Inferior parietal cortex (tissue), 1 donor: ENCODE measurements around the gene ZSWIM5.
"Not testable (repeated sequence)": the region's sequence is repeated elsewhere in the genome, so short reads cannot be mapped to it uniquely, and the experiment has no call there.

ENCODE experiments used
- DNase-seq: peaks from one replicate; pipeline ENCODE4 v3.0.0-alpha.2; 2016; ENCODE audit errors: extremely low spot score

Gene ZSWIM5

DNA sequence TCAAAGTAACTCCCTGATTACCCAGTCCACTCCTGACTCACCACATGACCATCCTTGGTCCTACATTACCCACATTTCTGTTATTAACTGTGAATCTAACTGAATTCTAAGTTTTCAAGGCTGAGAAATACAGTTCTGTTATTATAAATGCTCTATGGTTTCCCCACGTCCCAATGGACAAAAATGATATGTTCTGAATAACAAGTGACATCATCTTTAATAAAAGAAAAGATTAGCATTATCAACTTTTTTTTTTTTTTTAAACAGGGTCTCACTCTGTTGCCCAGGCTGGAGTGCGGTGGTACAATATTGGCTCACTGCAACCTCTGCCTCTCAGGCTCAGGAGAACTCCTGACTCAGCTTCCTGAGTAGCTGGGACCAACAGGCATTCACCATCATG lies 59.6 kb downstream of the ZSWIM5 start:
- DNase-seq, result no peak

DNA sequence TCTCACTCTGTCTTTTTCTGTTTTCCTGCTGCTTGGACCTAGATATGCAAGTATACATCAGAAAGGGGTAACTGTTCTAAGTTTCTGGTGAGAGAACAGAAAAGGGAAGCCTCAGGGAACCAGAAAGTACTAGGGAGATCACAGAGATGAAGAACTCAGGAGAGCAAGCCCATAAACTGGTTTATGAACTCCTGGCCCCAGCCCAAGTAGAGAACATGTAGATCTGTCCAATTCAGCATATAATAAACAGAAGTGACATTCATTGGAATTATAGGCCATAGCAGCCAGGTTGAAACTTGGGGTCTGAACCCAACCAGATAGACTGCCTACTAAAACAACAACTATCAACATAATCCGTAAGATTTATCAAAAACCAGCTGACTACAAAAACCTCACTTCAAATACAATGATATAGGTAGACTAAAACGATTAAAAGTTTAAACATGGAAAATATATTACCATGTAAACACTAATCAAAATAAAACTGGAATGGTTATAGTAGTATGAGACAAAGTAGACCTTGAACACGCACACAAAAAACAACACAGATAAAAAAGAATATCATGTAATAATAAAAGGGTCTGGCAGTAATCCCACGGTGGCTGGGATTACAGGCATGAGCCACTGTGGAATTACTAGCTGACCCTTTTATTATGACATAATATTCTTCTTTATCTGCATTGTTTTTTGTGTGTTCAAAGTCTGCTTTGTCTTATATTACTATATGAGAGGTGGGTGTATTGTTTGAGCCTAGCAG lies 65.0 kb downstream of the ZSWIM5 start:
- DNase-seq, result no peak

DNA sequence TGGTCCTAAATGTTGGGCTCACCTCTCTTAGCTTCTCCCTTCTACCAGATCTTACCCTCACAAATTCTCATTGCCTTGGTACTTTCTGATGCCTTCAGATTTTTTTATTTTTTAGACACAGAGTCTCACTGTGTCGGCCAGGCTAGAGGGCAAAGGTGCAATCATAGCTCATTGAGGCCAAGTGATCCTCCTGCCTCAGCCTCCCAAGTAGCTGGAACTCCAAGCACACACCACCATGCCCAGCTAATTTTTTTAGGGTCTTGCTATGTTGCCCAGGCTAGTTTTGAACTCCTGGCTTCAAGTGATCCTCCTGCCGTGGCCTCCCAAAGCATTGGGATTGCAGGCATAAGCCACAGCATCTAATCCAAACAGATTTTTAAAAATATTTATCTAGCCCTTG lies 69.4 kb downstream of the ZSWIM5 start:
- DNase-seq, result no peak

DNA sequence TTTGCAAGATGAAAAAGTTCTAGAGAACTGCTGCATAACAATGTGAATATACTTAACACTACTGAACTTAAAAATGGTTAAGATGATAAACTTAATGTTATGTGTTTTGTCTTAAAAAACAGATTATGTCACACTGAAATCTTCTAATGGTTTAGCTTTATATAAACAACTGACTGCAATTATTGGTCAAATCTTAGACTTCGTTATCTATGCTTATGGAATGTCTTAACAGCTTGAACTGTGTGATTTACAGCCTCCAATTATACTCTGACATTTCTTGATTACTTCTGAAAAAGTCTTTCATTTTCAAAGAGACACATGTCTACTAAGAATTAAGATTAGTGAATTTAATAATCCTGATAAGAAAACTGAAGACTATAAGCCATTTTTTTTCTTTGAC lies 71.1 kb downstream of the ZSWIM5 start:
- DNase-seq, result no peak

DNA sequence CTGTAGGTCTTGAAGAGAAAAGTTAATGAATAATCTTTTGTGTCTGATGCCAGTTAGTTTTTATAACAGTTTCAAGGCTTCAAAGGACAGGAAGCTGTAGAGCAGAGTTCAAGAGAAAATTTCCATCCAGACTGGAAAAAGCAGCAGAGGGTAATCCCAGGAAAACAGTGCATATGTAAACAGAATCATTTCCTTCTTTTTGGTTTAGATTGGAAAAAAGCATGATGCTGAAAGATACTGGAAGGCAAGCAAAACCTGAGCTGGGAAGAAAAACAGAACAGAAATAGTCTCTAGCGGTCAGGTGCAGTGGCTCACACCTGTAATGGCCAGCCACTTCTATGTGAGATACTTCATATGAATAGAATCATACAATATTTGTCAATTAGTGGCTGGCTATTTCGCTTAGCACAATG lies 71.9 kb downstream of the ZSWIM5 start:
- no peak for DNase-seq

DNA sequence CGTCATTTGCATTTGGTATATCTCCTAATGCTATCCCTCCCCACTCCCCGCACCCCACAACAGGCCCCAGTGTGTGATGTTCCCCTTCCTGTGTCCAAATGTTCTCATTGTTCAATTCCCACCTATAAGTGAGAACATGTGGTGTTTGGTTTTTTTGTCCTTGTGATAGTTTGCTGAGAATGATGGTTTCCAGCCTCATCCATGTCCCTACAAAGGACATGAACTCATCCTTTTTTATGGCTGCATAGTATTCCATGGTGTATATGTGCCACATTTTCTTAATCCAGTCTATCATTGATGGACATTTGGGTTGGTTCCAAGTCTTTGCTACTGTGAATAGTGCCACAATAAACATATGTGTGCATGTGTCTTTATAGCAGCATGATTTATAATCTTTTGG lies 73.7 kb downstream of the ZSWIM5 start:
- not testable (repeated sequence) for DNase-seq

DNA sequence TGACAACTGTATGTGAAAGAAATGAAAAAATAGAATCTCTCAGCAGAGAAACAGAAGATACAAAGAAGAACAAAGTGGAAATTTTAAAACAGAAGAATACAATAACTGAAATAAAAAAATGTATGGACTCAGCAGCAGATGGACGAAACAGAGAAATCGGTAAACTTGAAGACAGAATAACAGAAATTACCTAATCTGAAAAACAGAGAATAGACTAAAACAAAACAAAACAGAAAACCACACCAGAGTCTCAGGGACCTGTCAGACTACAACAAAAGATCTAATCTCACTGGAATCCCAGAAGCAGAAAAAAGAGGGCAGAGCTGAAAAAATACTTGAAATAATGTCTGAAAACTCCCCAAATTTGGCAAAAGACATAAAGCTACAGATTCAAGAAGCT lies 83.0 kb downstream of the ZSWIM5 start:
- DNase-seq, result no peak

DNA sequence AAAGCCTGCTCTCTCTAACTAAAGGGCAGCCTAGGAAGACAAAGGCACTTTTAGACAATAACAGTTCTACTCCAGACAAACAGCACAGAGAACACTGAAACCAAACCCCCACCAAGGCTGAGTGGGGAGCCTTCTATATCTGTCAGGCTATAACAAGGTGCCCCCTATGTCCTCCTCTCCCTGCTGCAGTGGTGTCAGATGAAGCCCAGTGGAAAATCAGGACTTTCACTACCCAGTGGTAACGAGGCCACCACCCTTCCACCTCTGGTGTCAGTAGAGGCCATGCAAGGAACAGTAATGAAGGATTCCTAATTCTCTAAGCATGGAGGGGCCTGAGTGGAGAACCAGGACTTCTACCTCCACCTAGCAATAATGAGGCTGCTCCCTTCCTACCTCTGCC lies 83.7 kb downstream of the ZSWIM5 start:
- no peak for DNase-seq

DNA sequence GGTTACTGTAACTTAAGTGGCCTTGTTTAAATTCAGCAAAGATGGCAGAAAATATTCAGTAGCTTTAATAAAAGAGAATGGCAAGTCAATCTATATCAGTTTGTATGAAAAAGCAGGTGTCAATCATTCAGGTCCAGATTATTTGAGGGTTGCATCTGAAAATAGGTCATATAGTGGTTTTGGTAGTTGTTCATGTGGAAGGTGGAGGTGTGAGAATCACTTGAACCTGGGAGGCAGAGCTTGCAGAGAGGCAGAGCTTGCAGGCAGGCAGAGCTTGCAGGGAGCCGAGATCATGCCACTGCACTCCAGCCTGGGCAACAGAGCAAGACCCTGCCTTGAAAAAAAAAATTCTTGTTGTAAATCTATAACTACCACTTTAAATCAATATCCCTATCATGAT lies 88.6 kb downstream of the ZSWIM5 start:
- no peak for DNase-seq

DNA sequence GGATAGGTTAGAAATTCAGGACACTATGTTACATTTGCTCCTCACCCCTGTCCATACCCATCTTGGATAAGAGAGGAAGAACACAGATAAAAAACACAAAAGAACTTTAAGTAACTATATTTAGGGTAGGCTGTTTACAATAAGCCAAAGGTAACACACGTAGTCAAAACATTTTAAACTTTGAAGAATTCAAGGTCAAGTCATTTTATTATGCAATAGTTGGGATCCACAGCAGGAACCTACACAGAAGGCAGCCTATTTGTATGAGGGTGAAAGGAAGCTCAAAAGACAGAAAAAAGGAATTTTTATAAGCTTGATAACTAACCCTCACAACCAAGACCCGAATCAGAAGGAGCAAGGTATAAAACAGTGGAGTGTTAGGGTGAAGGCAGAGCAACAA lies 89.6 kb downstream of the ZSWIM5 start:
- no peak for DNase-seq

DNA sequence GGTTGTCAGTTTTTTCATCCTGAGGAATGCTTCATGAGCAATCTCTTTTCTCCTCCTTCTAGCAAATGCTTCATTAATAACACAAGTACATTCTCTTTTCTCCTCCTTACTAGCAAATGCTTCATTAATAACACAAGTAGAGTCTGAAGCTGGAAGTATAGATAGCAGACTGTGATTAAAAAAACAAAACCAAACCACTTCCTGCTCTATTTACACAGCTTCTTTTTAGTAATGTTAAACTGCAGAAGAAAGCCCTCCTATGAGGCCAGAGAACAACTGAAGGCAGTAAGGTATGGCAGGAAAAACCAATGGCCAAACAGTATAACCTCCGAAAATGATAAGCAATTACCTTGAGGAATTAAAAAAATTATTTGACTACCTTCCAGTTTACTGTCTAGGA lies 90.1 kb downstream of the ZSWIM5 start:
- no peak for DNase-seq

DNA sequence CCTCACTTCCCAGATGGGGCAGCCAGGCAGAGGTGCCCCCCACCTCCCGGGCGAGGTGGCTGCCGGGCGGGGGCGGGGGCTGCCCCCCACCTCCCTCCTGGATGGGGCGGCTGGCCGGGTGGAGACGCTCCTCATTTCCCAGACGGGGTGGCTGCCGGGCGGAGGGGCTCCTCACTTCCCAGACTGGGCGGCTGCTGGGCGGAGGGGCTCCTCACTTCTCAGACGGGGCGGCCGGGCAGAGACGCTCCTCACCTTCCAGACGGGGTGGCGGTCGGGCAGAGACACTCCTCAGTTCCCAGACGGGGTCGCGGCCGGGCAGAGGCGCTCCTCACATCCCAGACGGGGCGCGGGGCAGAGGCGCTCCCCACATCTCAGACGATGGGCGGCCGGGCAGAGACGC lies 91.2 kb downstream of the ZSWIM5 start:
- DNase-seq, result not testable (repeated sequence)

DNA sequence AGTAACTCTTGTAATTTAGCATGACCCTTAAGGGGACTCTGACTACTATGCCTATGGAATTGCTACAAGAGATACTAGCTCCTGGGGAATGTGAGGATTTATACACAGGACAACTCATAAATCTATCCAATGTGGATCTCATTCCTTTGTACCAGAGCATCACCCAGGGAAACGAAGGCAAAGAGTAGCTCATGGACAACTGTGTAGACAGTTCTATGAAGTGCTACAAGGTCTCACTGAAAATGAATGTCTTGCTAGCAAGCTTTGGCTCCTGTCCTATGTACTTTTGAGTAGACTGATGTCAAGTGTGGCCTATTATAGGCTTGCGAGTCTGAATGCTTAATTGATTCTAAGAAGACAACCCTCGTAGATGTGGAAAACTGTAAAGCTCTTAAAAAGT lies 93.7 kb downstream of the ZSWIM5 start:
- no peak for DNase-seq

DNA sequence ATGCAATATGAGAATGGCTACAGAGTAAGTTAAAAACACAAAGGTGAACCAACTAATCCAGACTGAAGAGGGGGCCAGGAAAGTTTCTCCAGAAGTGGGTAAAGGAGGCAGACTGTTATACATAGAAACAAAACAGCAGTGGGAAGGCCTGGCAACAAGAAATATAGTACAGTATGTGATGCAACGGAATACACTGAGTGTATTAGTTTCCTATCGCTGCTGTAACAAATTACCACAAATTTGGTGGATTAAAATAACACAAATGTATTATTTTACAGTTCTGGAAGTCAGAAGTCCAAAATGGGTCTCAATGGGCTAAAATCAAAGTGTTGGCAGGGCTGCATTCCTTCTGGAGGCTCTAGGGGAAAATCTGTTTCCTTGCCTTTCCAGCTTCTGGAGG lies 95.2 kb downstream of the ZSWIM5 start:
- no peak for DNase-seq

DNA sequence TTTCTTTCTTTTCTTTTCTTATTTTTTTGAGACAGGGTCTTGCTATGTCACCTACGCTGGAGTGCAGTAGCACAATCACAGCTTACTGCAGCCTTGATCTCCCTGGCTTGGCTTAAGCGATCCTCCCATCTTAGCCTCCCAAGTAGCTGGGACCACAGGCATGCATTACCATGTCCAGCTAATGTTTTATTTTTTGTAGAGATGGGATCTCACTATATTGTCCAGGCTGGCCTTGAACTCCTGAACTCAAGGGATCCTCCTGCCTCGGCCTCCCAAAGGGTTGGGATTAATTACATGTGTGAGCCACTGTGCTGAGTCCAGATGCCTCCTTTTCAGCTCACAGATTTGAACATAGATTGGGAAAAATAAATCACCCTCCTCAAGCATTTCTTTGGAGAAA lies 98.6 kb downstream of the ZSWIM5 start:
- no peak for DNase-seq

DNA sequence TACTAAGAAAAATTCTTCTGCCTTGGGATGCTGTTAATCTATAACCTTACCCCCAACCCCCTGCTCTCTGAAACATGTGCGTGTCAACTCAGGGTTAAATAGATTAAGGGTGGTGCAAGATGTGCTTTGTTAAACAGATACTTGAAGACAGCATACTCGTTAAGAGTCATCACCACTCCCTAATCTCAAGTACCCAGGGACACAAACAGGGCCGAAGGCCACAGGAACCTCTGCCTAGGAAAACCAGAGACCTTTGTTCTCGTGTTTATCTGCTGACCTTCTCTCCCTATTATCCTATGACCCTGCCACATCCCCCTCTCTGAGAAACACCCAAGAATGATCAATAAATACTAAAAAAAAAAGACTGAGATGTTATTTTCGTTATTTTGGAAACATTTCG lies 99.5 kb downstream of the ZSWIM5 start:
- not testable (repeated sequence) for DNase-seq

DNA sequence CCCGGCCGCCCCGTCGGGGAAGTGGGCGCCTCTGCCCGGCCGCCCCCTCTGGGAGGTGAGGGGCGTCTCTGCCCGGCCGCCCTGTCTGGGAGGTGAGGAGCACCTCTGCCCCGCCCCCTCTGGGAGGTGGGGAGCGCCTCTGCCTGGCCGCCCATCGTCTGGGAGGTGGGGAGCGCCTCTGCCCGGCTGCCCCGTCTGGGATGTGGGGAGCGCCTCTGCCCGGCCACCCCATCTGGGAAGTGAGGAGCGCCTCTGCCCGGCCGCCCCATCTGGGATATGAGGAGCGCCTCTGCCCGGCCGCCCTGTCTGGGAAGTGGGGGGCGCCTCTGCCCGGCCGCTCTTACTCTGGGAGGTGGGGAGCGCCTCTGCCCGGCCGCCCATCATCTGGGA lies 100.3 kb downstream of the ZSWIM5 start:
- not testable (repeated sequence) for DNase-seq

DNA sequence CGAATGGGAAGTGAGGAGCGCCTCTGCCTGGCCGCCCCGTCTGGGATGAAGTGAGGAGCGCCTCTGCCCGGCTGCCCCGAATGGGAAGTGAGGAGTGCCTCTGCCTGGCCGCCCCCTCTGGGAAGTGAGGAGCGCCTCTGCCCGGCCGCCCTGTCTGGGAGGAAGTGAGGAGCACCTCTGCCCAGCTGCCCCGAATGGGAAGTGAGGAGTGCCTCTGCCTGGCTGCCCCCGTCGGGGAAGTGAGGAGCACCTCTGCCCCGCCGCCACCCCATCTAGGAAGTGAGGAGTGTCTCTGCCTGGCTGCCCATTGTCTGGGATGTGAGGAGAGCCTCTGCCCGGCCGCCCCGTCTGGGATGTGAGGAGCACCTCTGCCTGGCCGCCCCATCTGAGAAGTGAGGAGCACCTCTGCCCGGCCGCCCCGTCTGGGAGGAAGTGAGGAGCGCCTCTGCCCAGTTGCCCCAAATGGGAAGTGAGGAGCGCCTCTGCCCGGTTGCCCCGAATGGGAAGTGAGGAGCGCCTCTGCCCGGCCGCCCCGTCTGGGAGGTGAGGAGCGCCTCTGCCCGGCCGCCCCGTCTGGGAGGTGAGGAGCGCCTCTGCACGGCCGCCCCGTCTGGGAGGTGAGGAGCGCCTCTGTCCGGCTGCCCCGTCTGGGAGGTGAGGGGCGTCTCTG lies 100.8 kb downstream of the ZSWIM5 start:
- not testable (repeated sequence) for DNase-seq

DNA sequence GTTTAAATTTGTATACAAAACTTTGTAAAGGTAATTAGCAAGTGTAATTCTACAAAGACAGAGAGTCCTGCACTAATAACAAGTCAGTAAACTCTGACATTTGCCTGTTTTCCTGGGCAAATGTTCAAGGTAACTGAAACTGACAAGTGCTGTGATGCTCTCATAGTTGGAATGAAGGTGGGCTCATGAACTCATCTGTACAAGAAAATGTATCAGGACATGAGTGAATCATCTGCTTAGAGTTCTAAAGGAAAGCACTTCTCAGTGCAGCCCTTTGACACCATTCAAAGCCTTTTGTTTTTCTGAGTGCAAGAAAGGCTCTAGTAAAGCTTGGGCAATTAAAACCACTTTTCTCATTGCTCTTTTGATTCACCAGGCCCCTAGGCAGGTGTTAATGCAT lies 102.9 kb downstream of the ZSWIM5 start:
- DNase-seq, result no peak

DNA sequence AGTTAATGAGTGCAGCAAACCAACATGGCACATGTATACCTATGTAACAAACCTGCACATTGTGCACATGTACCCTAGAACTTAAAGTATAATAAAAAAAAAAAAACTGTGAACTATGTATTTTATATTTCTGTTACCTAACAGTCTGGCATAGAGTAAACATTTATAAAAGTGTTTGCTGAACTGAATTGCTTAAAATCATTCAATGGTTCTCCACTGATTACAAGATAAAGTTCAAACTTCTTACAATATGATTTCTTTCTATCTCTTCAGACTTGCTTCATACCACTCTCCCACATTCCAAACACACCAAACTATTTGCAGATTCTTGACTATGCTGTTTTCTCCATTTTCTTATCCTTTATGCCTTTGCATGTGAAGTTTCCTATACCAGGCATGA lies 104.5 kb downstream of the ZSWIM5 start:
- no peak for DNase-seq

DNA sequence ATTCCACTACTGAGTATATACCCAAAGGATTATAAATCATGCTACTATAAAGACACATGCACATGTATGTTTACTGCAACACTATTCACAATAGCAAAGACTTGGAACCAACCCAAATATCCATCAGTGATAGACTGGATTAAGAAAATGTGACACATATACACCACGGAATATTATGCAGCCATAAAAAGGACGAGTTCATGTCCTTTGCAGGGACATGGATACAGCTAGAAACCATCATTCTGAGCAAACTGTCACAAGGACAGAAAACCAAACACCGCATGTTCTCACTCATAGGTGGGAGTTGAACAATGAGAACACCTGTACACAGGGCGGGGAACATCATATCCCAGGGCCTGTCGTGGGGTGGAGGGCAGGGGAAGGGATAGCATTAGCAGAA lies 104.9 kb downstream of the ZSWIM5 start:
- DNase-seq, result not testable (repeated sequence)

DNA sequence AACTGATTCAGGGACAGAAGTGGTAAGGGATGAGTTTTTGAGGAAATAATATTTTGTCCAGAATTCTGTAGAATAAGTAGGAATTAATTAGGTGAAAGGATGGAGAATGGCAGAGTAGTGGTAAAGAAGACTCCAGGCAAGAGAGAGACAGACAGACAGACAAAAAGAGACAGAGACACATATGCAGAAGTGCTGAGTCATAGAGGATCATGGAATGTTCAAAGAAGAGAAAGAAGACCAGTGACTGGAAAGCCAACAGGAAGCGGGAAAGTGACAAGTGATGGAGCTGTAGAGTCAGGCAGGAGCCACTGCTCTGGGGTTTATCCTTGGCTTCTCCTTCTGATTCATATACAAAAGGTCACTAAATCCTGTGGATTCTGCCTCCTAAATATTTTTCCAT lies 108.5 kb downstream of the ZSWIM5 start:
- no peak for DNase-seq

DNA sequence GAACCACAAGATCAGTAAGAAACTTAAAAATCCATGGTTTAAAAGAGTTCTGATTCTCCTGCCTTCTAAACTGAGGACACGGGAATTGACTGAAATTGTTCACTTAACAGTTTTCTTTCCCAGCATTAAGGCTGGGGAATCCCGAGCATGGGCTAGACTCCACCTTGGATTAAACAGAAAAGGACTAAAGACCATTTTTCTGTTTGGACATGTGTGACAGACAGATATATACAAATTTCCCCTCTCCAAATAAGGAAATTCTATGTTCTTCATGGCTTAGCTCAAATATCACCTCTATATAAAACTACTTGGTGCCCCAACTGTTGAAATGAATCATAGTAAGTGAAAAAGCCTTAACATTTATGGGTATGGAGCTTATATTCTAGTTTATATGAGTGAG lies 109.3 kb downstream of the ZSWIM5 start:
- no peak for DNase-seq

DNA sequence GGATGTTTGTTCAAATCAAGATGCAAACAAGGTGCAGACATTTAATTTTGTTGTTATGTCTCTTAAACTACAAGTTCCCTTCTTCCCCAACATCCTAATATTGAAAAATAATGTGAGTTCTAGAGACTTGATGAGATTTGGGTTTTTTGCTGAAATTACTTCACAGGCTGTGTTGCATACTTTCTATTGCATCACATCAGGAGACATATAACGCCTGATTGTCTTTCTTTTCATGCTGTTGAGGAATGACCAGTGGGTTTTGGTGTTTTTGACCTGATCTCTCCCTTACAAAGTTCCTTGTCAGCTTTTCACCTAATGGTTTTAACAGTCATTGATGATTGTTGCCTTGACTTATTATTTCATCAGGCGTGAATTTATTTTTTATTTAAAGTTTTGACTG lies 111.0 kb downstream of the ZSWIM5 start:
- DNase-seq, result no peak
